ENCODE measurements around the gene TLCD3B.
A peak's percentile ranks its signal among the peaks of the same experiment; 100 is the strongest.

Gene TLCD3B

DNA sequence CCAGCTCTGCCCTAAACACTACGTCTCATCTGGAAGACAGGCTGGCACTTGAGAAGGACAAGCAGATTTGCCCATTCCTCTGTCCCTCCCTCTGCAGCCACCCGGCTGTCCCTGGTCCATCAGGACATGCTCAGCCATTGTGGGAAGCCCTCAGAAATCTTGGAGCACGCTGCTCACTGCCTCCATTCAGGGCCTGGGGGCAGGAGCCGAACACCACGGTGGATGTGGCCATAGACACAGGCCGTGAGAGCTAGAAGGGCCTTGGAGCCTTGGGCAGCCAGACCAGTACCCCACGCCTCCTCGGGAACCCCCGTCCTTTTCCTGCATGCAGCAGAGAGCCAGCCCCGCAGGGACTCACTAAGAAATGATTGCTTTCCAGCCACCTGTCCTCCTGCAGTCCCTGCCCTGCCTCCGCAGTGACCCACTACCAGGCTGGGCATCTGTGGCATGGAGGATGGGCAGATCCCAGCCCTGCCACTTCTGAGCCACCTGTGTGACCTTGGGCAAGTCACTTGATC is 23.6 kb downstream of the TLCD3B start:
- Histone ChIP-seq H3K36me3 (ENCODE audit: control insufficient read depth, insufficient read depth, low read length) (no peaks in the 10 kb centered on the region), H3K4me3 (ENCODE audit: low read depth, low read length) (no peak overlapping the region), H2AFZ (no peak overlapping the region), H3K27ac (no peak overlapping the region), H3K9me3 (ENCODE audit: control insufficient read depth, low read length) (no peaks in the 10 kb centered on the region), H3K79me2 (no peaks in the 10 kb centered on the region), H3K4me1 (peaks cover 3% of the 10 kb centered on the region), H3K9ac (no peak overlapping the region), H3K27me3 (ENCODE audit: control insufficient read depth, insufficient read depth, low read length) (peaks cover 4% of the 10 kb centered on the region), H3K4me2 (ENCODE audit: low read length) (no peak overlapping the region)
- TF ChIP-seq, protein P1, sequence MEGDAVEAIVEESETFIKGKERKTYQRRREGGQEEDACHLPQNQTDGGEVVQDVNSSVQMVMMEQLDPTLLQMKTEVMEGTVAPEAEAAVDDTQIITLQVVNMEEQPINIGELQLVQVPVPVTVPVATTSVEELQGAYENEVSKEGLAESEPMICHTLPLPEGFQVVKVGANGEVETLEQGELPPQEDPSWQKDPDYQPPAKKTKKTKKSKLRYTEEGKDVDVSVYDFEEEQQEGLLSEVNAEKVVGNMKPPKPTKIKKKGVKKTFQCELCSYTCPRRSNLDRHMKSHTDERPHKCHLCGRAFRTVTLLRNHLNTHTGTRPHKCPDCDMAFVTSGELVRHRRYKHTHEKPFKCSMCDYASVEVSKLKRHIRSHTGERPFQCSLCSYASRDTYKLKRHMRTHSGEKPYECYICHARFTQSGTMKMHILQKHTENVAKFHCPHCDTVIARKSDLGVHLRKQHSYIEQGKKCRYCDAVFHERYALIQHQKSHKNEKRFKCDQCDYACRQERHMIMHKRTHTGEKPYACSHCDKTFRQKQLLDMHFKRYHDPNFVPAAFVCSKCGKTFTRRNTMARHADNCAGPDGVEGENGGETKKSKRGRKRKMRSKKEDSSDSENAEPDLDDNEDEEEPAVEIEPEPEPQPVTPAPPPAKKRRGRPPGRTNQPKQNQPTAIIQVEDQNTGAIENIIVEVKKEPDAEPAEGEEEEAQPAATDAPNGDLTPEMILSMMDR (IDR thresholded peaks at IDR 0.05), result no peak

DNA sequence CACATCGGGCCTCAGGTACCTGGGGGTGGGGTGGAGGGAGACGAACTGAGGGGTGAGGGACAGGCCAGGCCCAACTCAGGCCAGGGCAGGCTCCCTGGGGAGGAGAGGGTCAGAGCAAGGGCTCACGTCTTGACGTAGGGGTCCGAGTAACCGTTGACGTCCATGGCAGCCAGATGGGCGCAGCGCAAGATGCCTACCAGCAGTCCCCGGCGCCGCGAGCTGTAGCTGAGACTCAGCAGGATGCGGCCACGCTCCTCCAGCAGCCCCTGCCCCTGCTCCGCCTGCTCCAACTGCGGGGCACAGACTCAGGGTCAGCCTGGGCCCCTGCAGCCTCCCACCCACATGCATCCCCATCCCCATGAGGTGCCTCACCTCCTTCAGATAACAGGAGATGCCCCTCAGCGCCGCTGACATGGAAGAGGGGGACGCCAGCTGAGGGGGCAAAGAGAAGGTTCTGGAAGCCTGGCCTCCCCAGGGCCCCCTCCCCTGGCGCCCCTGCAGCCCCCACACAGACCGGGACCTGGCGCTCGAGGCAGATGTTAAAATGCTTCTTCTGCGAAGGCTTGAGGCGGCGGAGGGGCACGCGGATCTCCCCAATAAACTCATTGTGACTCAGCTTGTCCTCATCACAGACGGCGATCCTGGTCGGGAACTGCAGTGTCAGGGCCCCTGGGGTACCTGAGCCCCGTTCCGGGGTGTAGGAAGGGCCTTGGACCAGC is 24.3 kb downstream of the TLCD3B start:
- H3K9me3 ChIP-seq (ENCODE audit: control insufficient read depth, low read length), result no peaks in the 10 kb centered on the region
- peaks cover 4% of the 10 kb centered on the region for H3K27me3 ChIP-seq (ENCODE audit: control insufficient read depth, insufficient read depth, low read length)
- H3K79me2 ChIP-seq, result no peaks in the 10 kb centered on the region
- TF ChIP-seq, protein P1 (IDR thresholded peaks at IDR 0.05), result no peak
- no peak overlapping the region for H3K27ac ChIP-seq
- H3K36me3 ChIP-seq (ENCODE audit: control insufficient read depth, insufficient read depth, low read length), result no peaks in the 10 kb centered on the region
- no peak overlapping the region for H3K9ac ChIP-seq
- no peak overlapping the region for H3K4me3 ChIP-seq (ENCODE audit: low read depth, low read length)
- peaks cover 3% of the 10 kb centered on the region for H3K4me1 ChIP-seq
- no peak overlapping the region for H3K4me2 ChIP-seq (ENCODE audit: low read length)
- H2AFZ ChIP-seq, result no peak overlapping the region

DNA sequence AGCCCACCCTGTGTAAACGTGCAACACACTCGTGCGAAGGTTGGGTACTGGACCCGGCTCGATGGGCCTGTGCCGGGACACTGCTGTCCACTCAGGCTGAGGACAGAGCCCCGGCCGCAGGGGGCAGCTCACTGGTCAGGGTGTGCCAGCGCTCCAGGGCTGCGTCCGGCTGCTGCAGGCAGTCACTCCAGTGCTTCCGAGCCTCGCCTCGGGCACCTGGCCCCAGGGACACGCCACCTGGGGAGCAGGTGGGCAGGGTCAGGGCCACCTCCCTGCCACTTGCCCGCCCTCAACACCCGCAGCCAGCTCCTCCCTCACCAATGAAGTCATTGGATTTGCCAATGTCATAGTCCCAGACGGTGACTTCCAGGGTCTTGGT is 25.0 kb downstream of the TLCD3B start:
- Histone ChIP-seq H3K27me3 (ENCODE audit: control insufficient read depth, insufficient read depth, low read length) (peaks cover 4% of the 10 kb centered on the region), H3K79me2 (no peaks in the 10 kb centered on the region)

DNA sequence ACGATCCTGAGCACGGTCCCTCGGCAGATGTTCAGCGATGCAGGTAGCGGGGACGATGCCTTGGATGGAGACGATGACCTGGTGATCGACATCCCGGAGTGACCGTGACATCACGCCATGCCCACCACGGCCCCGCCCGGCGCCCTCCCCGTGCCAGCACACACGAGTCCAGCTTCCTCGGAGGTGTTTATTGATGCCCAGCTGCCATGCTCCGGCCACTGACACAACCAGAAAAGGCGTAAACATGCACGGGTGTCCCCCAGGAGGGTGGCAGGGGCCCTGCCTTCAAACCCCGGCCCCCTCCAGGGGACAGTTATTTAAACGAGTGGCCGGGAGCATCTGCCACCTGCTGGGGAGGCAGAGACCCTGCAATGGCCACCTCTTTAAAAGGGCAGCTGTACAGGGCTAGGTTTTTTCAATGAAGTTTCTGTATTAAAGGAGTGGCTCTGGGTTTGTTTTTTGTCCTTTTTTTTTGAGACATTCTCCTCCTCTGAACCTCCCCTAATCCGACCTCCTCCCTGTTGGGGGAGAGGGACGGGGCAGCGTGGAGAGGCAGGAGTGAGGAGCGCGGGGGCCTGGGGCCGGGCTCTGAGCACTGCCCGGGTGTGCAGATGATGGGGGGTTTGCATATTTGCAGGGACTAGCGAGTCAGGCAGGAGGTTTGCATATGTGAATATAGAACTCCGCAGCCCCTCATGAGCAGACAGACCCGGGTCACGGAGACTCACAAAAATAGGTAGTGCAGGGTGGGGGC is 25.6 kb downstream of the TLCD3B start:
- peaks cover under 1% of the 10 kb centered on the region for H3K4me1 ChIP-seq
- H3K27me3 ChIP-seq (ENCODE audit: control insufficient read depth, insufficient read depth, low read length), result peaks cover 2% of the 10 kb centered on the region
- TF ChIP-seq, protein P1 (IDR thresholded peaks at IDR 0.05), result peak; percentile 83
- no peaks in the 10 kb centered on the region for H3K9me3 ChIP-seq (ENCODE audit: control insufficient read depth, low read length)
- no peak overlapping the region for H3K4me3 ChIP-seq (ENCODE audit: low read depth, low read length)
- no peaks in the 10 kb centered on the region for H3K36me3 ChIP-seq (ENCODE audit: control insufficient read depth, insufficient read depth, low read length)
- no peak overlapping the region for H3K27ac ChIP-seq
- H3K9ac ChIP-seq, result no peak overlapping the region
- H3K79me2 ChIP-seq, result no peaks in the 10 kb centered on the region
- no peak overlapping the region for H2AFZ ChIP-seq
- no peak overlapping the region for H3K4me2 ChIP-seq (ENCODE audit: low read length)

More for the DNA sequence above, 25.0 kb downstream of the TLCD3B start:
- H3K36me3 ChIP-seq (ENCODE audit: control insufficient read depth, insufficient read depth, low read length), result no peaks in the 10 kb centered on the region
- H3K27ac ChIP-seq, result no peak overlapping the region
- no peak overlapping the region for H2AFZ ChIP-seq
- H3K4me2 ChIP-seq (ENCODE audit: low read length), result no peak overlapping the region
- no peak overlapping the region for H3K9ac ChIP-seq
- TF ChIP-seq, protein P1 (IDR thresholded peaks at IDR 0.05), result no peak
- peaks cover 3% of the 10 kb centered on the region for H3K4me1 ChIP-seq
- no peaks in the 10 kb centered on the region for H3K9me3 ChIP-seq (ENCODE audit: control insufficient read depth, low read length)
- H3K4me3 ChIP-seq (ENCODE audit: low read depth, low read length), result no peak overlapping the region

All from parathyroid adenoma (tissue), 2 donors.